ENCODE measurements around the gene TCTA. TPM values are rescaled to one million over a fixed set of nuclear protein-coding genes. Genes with fewer than 3 reads are reported as not detected.

TCTA gene
- total and polyA plus RNA-seq, 9 of the 15 experiments (the other 6 are each of a cell fraction or from before 2014, with no cell fraction given), result 4.0 to 15.4 (median 8.2) TPM

DNA sequence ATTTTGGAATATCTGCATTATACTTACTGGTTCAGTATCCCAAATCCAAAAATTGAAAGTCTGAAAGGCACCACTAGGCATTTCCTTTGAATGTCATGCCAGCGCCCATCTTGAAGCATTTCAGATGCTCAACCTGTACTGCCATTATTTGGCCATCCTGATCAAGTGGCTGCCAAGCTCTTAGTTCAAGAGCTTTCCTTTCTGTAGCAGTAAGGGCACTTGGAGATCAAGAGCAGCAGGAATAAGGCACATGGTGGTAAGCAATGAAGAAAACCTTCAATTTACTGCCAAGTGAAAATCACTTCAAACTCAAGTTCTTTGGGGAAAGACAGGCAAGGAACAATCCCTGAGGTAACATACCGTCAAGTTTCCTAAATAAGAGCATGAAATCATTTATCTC lies 10.5 kb upstream of the TCTA start (continued):
- TF ChIP-seq, protein P1, sequence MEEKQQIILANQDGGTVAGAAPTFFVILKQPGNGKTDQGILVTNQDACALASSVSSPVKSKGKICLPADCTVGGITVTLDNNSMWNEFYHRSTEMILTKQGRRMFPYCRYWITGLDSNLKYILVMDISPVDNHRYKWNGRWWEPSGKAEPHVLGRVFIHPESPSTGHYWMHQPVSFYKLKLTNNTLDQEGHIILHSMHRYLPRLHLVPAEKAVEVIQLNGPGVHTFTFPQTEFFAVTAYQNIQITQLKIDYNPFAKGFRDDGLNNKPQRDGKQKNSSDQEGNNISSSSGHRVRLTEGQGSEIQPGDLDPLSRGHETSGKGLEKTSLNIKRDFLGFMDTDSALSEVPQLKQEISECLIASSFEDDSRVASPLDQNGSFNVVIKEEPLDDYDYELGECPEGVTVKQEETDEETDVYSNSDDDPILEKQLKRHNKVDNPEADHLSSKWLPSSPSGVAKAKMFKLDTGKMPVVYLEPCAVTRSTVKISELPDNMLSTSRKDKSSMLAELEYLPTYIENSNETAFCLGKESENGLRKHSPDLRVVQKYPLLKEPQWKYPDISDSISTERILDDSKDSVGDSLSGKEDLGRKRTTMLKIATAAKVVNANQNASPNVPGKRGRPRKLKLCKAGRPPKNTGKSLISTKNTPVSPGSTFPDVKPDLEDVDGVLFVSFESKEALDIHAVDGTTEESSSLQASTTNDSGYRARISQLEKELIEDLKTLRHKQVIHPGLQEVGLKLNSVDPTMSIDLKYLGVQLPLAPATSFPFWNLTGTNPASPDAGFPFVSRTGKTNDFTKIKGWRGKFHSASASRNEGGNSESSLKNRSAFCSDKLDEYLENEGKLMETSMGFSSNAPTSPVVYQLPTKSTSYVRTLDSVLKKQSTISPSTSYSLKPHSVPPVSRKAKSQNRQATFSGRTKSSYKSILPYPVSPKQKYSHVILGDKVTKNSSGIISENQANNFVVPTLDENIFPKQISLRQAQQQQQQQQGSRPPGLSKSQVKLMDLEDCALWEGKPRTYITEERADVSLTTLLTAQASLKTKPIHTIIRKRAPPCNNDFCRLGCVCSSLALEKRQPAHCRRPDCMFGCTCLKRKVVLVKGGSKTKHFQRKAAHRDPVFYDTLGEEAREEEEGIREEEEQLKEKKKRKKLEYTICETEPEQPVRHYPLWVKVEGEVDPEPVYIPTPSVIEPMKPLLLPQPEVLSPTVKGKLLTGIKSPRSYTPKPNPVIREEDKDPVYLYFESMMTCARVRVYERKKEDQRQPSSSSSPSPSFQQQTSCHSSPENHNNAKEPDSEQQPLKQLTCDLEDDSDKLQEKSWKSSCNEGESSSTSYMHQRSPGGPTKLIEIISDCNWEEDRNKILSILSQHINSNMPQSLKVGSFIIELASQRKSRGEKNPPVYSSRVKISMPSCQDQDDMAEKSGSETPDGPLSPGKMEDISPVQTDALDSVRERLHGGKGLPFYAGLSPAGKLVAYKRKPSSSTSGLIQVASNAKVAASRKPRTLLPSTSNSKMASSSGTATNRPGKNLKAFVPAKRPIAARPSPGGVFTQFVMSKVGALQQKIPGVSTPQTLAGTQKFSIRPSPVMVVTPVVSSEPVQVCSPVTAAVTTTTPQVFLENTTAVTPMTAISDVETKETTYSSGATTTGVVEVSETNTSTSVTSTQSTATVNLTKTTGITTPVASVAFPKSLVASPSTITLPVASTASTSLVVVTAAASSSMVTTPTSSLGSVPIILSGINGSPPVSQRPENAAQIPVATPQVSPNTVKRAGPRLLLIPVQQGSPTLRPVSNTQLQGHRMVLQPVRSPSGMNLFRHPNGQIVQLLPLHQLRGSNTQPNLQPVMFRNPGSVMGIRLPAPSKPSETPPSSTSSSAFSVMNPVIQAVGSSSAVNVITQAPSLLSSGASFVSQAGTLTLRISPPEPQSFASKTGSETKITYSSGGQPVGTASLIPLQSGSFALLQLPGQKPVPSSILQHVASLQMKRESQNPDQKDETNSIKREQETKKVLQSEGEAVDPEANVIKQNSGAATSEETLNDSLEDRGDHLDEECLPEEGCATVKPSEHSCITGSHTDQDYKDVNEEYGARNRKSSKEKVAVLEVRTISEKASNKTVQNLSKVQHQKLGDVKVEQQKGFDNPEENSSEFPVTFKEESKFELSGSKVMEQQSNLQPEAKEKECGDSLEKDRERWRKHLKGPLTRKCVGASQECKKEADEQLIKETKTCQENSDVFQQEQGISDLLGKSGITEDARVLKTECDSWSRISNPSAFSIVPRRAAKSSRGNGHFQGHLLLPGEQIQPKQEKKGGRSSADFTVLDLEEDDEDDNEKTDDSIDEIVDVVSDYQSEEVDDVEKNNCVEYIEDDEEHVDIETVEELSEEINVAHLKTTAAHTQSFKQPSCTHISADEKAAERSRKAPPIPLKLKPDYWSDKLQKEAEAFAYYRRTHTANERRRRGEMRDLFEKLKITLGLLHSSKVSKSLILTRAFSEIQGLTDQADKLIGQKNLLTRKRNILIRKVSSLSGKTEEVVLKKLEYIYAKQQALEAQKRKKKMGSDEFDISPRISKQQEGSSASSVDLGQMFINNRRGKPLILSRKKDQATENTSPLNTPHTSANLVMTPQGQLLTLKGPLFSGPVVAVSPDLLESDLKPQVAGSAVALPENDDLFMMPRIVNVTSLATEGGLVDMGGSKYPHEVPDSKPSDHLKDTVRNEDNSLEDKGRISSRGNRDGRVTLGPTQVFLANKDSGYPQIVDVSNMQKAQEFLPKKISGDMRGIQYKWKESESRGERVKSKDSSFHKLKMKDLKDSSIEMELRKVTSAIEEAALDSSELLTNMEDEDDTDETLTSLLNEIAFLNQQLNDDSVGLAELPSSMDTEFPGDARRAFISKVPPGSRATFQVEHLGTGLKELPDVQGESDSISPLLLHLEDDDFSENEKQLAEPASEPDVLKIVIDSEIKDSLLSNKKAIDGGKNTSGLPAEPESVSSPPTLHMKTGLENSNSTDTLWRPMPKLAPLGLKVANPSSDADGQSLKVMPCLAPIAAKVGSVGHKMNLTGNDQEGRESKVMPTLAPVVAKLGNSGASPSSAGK (IDR thresholded peaks at IDR 0.05), result no peak
- no peak for TF ChIP-seq ATF1 (CRISPR knock-in tag; IDR thresholded peaks at IDR 0.05)
- no peak for TF ChIP-seq ATF1 (tag; IDR thresholded peaks at IDR 0.05)
- no peak for TF ChIP-seq SMARCA4 (IDR thresholded peaks at IDR 0.05)
- no peak for TF ChIP-seq MECOM (CRISPR knock-in tag; IDR thresholded peaks at IDR 0.05)
- no peak for TF ChIP-seq JUN (IDR thresholded peaks at IDR 0.05; ENCODE audit: borderline replicate concordance, low read depth, low read length)
- TF ChIP-seq JUN (CRISPR knock-in tag; IDR thresholded peaks at IDR 0.05; ENCODE audit: borderline replicate concordance), result no peak
- TF ChIP-seq ZNF175 (CRISPR knock-in tag; IDR thresholded peaks at IDR 0.05; ENCODE audit: low read depth), result no peak
- no peak for TF ChIP-seq JUNB (CRISPR knock-in tag; conservative IDR thresholded peaks at IDR 0.05)
- TF ChIP-seq, protein P2, sequence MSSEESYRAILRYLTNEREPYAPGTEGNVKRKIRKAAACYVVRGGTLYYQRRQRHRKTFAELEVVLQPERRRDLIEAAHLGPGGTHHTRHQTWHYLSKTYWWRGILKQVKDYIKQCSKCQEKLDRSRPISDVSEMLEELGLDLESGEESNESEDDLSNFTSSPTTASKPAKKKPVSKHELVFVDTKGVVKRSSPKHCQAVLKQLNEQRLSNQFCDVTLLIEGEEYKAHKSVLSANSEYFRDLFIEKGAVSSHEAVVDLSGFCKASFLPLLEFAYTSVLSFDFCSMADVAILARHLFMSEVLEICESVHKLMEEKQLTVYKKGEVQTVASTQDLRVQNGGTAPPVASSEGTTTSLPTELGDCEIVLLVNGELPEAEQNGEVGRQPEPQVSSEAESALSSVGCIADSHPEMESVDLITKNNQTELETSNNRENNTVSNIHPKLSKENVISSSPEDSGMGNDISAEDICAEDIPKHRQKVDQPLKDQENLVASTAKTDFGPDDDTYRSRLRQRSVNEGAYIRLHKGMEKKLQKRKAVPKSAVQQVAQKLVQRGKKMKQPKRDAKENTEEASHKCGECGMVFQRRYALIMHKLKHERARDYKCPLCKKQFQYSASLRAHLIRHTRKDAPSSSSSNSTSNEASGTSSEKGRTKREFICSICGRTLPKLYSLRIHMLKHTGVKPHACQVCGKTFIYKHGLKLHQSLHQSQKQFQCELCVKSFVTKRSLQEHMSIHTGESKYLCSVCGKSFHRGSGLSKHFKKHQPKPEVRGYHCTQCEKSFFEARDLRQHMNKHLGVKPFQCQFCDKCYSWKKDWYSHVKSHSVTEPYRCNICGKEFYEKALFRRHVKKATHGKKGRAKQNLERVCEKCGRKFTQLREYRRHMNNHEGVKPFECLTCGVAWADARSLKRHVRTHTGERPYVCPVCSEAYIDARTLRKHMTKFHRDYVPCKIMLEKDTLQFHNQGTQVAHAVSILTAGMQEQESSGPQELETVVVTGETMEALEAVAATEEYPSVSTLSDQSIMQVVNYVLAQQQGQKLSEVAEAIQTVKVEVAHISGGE (CRISPR knock-in tag; IDR thresholded peaks at IDR 0.05), result no peak
- no peak for TF ChIP-seq THRAP3 (IDR thresholded peaks at IDR 0.05; ENCODE audit: borderline replicate concordance)

Data from K562 (cell line).